LNCAP (cell line): ENCODE data around the gene SLC16A12.

Source experiments
- CTCF ChIP-seq: fragments of 450-650 bp; IDR thresholded peaks from 2 replicates; pipeline ENCODE4 v1.5.1; 2017; ENCODE audit warnings: mild to moderate bottlenecking

The SLC16A12 gene

GRCh38 chr10:89547853-89548513 is 12.6 kb upstream of the SLC16A12 start:
- TF ChIP-seq CTCF = no peak

GRCh38 chr10:89543841-89544240 is 8.4 kb upstream of the SLC16A12 start:
- TF ChIP-seq CTCF = no peak

- TF ChIP-seq CTCF = no peak
Measured at GRCh38 chr10:89540420-89540949, 5.1 kb upstream of the SLC16A12 start.

GRCh38 chr10:89537364-89537763 is 2.0 kb upstream of the SLC16A12 start:
- TF ChIP-seq CTCF = no peak

GRCh38 chr10:89536013-89536354 is 590 bp upstream of the SLC16A12 start:
- TF ChIP-seq CTCF = no peak

- TF ChIP-seq CTCF = no peak
Measured at GRCh38 chr10:89534826-89535166, 598 bp downstream of the SLC16A12 start.

- TF ChIP-seq CTCF = no peak
Measured at GRCh38 chr10:89532476-89532875, 2.9 kb downstream of the SLC16A12 start.

- no peak for TF ChIP-seq CTCF
Measured at GRCh38 chr10:89531359-89531758, 4.0 kb downstream of the SLC16A12 start.
